Gastrocnemius medialis (tissue), 4 donors: ENCODE results near the gene TRIM16.
"Not testable (repeated sequence)": the region's sequence is repeated elsewhere in the genome, so short reads cannot be mapped to it uniquely, and the experiment has no call there.

Source experiments
- CTCF ChIP-seq, 5 experiments: fragments of 450-650 bp in 3 of 5; fragments of 200-600 bp in 2 of 5; sonication (generic) in 2 of 5; IDR thresholded peaks in 4 of 5; conservative IDR thresholded peaks in 1 of 5; 1 replicate in 4 of 5; 2 replicates in 1 of 5; pipeline ENCODE4 v1.5.1; 2016 to 2019; ENCODE audit warnings: antibody characterized with exemption in 5 of 5, mild to moderate bottlenecking in 3 of 5, moderate library complexity in 3 of 5
- POLR2A ChIP-seq, 2 donors: fragments of 450-650 bp; IDR thresholded peaks; one replicate each; pipeline ENCODE4 v1.6.1; 2017; ENCODE audit warnings: antibody characterized with exemption in 2 of 2, mild to moderate bottlenecking in 2 of 2, moderate library complexity in 2 of 2

GRCh38 chr17:15704239-15704638 is 20.1 kb upstream of the TRIM16 start:
- not testable (repeated sequence) for TF ChIP-seq CTCF (IDR thresholded peaks at IDR 0.05 in 4 of 5, conservative IDR thresholded peaks at IDR 0.05 in 1 of 5); POLR2A (IDR thresholded peaks at IDR 0.05)
